H1 (cell line): ENCODE data around the gene CYYR1. TPM values are rescaled to one million over a fixed set of nuclear protein-coding genes. Genes with fewer than 3 reads are reported as not detected.

Experiments
- CTCF ChIA-PET: fragments of 300-600 bp; sonication (Branson Sonifier 250); formaldehyde crosslinking; loops from one replicate; lab custom pipeline; 2021; ENCODE audit not compliant: partially characterized antibody; lab: Charles Lee
- POLR2A ChIA-PET: fragments of 300-600 bp; sonication (Branson Sonifier 250); formaldehyde crosslinking; loops from one replicate; lab custom pipeline; 2021; ENCODE audit warnings: inconsistent platforms; ENCODE audit not compliant: partially characterized antibody; lab: Charles Lee
- DNase-seq, 2 experiments: peaks; one replicate each; pipeline versions ENCODE4 v3.0.0 to v3.0.0-alpha.2; 2010 to 2022; ENCODE audit warnings: low spot score in 2 of 2, low read depth in 1 of 2, mixed read lengths in 1 of 2
- FAIRE-seq: peaks from 2 replicates; lab custom pipeline; 2011; peaks lifted over from hg19 to GRCh38; lab: Jason Lieb, UNC
- H2AFZ ChIP-seq: 2 replicates; pipeline ENCODE4 v1.8.1; 2012; ENCODE audit warnings: low read length, inconsistent platforms
- H2AK5ac ChIP-seq: 2 replicates; pipeline ENCODE4 v1.6.1; 2013; ENCODE audit warnings: low read depth, low read length
- H2BK120ac ChIP-seq: replicated peaks from 2 replicates; pipeline ENCODE3; 2013; ENCODE audit warnings: low read depth, low read length, inconsistent platforms
- H2BK12ac ChIP-seq: 2 replicates; pipeline ENCODE4 v1.6.1; 2013; ENCODE audit warnings: low read depth, low read length
- H2BK15ac ChIP-seq: 2 replicates; pipeline ENCODE4 v1.6.1; 2013; ENCODE audit warnings: low read length
- H2BK20ac ChIP-seq: 2 replicates; pipeline ENCODE4 v1.6.1; 2013; ENCODE audit warnings: low read length
- H2BK5ac ChIP-seq: 2 replicates; pipeline ENCODE4 v1.6.1; 2013; ENCODE audit warnings: low read depth, low read length
- H3K14ac ChIP-seq: 2 replicates; pipeline ENCODE4 v1.6.1; 2013; ENCODE audit warnings: inconsistent platforms; ENCODE audit not compliant: insufficient read length
- H3K18ac ChIP-seq: 2 replicates; pipeline ENCODE4 v1.6.1; 2013; ENCODE audit warnings: low read length; ENCODE audit errors: extremely low read depth
- H3K23ac ChIP-seq: 2 replicates; pipeline ENCODE4 v1.6.1; 2013; ENCODE audit warnings: inconsistent platforms; ENCODE audit not compliant: insufficient read length
- H3K23me2 ChIP-seq: 2 replicates; pipeline ENCODE4 v1.6.1; 2013; ENCODE audit warnings: low read depth, low read length
- H3K27ac ChIP-seq: 2 replicates; pipeline ENCODE4 v1.6.1; 2011; ENCODE audit warnings: low read depth, low read length, inconsistent platforms
- H3K27me3 ChIP-seq, 4 experiments: replicated peaks in 1 of 4; 1 replicate in 1 of 4; 2 replicates in 3 of 4; pipeline versions ENCODE4 v1.6.1 to v1.8.1; 2011 to 2013; ENCODE audit warnings: low read length in 3 of 4, mild to moderate bottlenecking in 3 of 4, inconsistent platforms in 2 of 4, mixed read lengths in 2 of 4, moderate library complexity in 1 of 4; ENCODE audit not compliant: control insufficient read depth in 3 of 4, insufficient read depth in 3 of 4; ENCODE audit errors: extremely low read depth in 1 of 4
- H3K36me3 ChIP-seq, 4 experiments: 2 replicates each; pipeline versions ENCODE4 v1.6.1 to v1.8.1; 2011 to 2013; ENCODE audit warnings: mild to moderate bottlenecking in 4 of 4, low read length in 3 of 4, moderate library complexity in 2 of 4, control low read depth in 1 of 4, inconsistent platforms in 1 of 4; ENCODE audit not compliant: insufficient read depth in 4 of 4, control insufficient read depth in 2 of 4
- H3K4ac ChIP-seq: replicated peaks from 2 replicates; pipeline ENCODE3; 2013; ENCODE audit warnings: low read length, low read depth, mixed read lengths, inconsistent platforms; ENCODE audit not compliant: insufficient read length
- H3K4me1 ChIP-seq, 4 experiments: replicated peaks in 1 of 4; 1 replicate in 1 of 4; 2 replicates in 3 of 4; pipeline versions ENCODE4 v1.6.1 to v1.8.1; 2011 to 2013; ENCODE audit warnings: low read length in 3 of 4, inconsistent platforms in 2 of 4, mixed read lengths in 1 of 4; ENCODE audit not compliant: insufficient read depth in 4 of 4, control insufficient read depth in 3 of 4
- H3K4me2 ChIP-seq, 2 experiments: 2 replicates each; pipeline versions ENCODE4 v1.6.1 to v1.8.1; 2011 to 2013; ENCODE audit warnings: low read depth in 2 of 2, low read length in 2 of 2, control low read depth in 1 of 2, inconsistent platforms in 1 of 2, mild to moderate bottlenecking in 1 of 2; ENCODE audit not compliant: insufficient read depth in 1 of 2
- H3K4me3 ChIP-seq, 4 experiments: fragments of 200-600, 300-600 bp in 1 of 4; sonication (generic), shearing (Covaris generic), sonication (Bioruptor Twin) in 1 of 4; 2 replicates each; pipeline versions ENCODE4 v1.5.1 to v1.8.1; 2011 to 2016; ENCODE audit warnings: low read length in 4 of 4, low read depth in 3 of 4, control low read depth in 2 of 4, inconsistent platforms in 2 of 4, mild to moderate bottlenecking in 2 of 4, mixed read lengths in 1 of 4, moderate library complexity in 1 of 4; ENCODE audit not compliant: insufficient read depth in 2 of 4; ENCODE audit errors: extremely low read depth in 1 of 4
- H3K56ac ChIP-seq: replicated peaks from 2 replicates; pipeline ENCODE3; 2013; ENCODE audit warnings: low read depth, mild to moderate bottlenecking, mixed read lengths, low read length, inconsistent platforms; ENCODE audit not compliant: insufficient read length
- H3K79me1 ChIP-seq: 2 replicates; pipeline ENCODE4 v1.6.1; 2013; ENCODE audit warnings: low read depth, low read length, control low read depth
- H3K79me2 ChIP-seq, 2 experiments: 2 replicates each; pipeline versions ENCODE4 v1.6.1 to v1.8.1; 2012 to 2013; ENCODE audit warnings: low read length in 2 of 2, mild to moderate bottlenecking in 2 of 2, inconsistent platforms in 1 of 2; ENCODE audit not compliant: insufficient read depth in 2 of 2, control insufficient read depth in 1 of 2
- H3K9ac ChIP-seq, 4 experiments: replicated peaks in 1 of 4; 1 replicate in 1 of 4; 2 replicates in 3 of 4; pipeline versions ENCODE4 v1.6.1 to v1.8.1; 2011 to 2013; ENCODE audit warnings: low read depth in 3 of 4, low read length in 3 of 4, control low read depth in 2 of 4, mild to moderate bottlenecking in 2 of 4, moderate library complexity in 2 of 4, inconsistent platforms in 1 of 4; ENCODE audit errors: extremely low read depth in 1 of 4
- H3K9me3 ChIP-seq, 2 experiments: 2 replicates each; pipeline versions ENCODE4 v1.6.1 to v1.8.1; 2012 to 2013; ENCODE audit warnings: mild to moderate bottlenecking in 2 of 2, moderate library complexity in 2 of 2, control low read depth in 1 of 2, inconsistent platforms in 1 of 2, low read depth in 1 of 2, low read length in 1 of 2, mixed read lengths in 1 of 2; ENCODE audit not compliant: insufficient read depth in 2 of 2
- H4K20me1 ChIP-seq, 2 experiments: replicated peaks in 1 of 2; 2 replicates each; pipeline versions ENCODE3 to v1.8.1; 2011 to 2013; ENCODE audit warnings: inconsistent platforms in 2 of 2, low read length in 2 of 2, mild to moderate bottlenecking in 1 of 2; ENCODE audit not compliant: insufficient read depth in 2 of 2, control insufficient read depth in 1 of 2
- H4K5ac ChIP-seq: 2 replicates; pipeline ENCODE4 v1.6.1; 2013; ENCODE audit warnings: low read length, low read depth, mixed read lengths, inconsistent platforms; ENCODE audit not compliant: insufficient read length
- H4K8ac ChIP-seq: 2 replicates; pipeline ENCODE4 v1.8.0; 2013; ENCODE audit warnings: mild to moderate bottlenecking, moderate library complexity, low read length, inconsistent platforms; ENCODE audit not compliant: insufficient read depth; ENCODE audit errors: extremely low read depth
- H4K91ac ChIP-seq: replicated peaks from 2 replicates; pipeline ENCODE3; 2013; ENCODE audit warnings: low read length, mixed read lengths, inconsistent platforms; ENCODE audit not compliant: insufficient read length
- CHD2 ChIP-seq: IDR thresholded peaks from 2 replicates; pipeline ENCODE4 v1.6.1; 2012; ENCODE audit warnings: low read length, improper control_type of control experiment
- TAF1 ChIP-seq: IDR thresholded peaks from 2 replicates; pipeline ENCODE4 v1.6.1; 2011; ENCODE audit warnings: mild to moderate bottlenecking, low read depth, low read length
- whole genome bisulfite sequencing, 2 experiments: shearing (Covaris generic) in 1 of 2; methylation state at CpG; one replicate each; pipeline versions ENCODE4 v1.1.6 to v1.1.7; 2013 to 2015; ENCODE audit warnings: low lambda C conversion rate in 2 of 2, mixed read lengths in 2 of 2, inconsistent platforms in 1 of 2, low coverage in 1 of 2, missing lambda C conversion rate in 1 of 2; ENCODE audit not compliant: insufficient replicate concordance in 2 of 2, insufficient coverage in 1 of 2, insufficient read length in 1 of 2; ENCODE audit errors: extremely low coverage in 1 of 2, missing lambda C conversion rate in 1 of 2; 5-methylcytosine and 5-hydroxymethylcytosine counted together
- polyA plus RNA-seq, 7 experiments: library from polyadenylated mRNA; depleted of rRNA in 3 of 7; stranded (reverse) in 5 of 7; unstranded in 2 of 7; fragments of >200 nt in 5 of 7; fragments of 200-250 nt in 2 of 7; gene quantifications; 1 replicate in 5 of 7; 2 replicates in 1 of 7; 4 replicates in 1 of 7; pipeline versions ENCODE4 v1.2.1 to v1.2.3, GENCODE V29; 2011 to 2013; ENCODE audit warnings: missing spikeins in 2 of 7, mixed read lengths in 2 of 7
- total RNA-seq: library from RNA; stranded (reverse); fragmentation: NEBNext Ultra II Directional; extraction: Animal tissue kit (Norgen Biotek cat#: 25700); gene quantifications from 2 replicates; pipeline ENCODE4 v1.2.1, GENCODE V29; 2021

Gene CYYR1
- total and polyA plus RNA-seq, 2 of the 8 experiments (the other 6 are each of a cell fraction or from before 2014, with no cell fraction given): 12.2 to 37.9 TPM

GRCh38 chr21:26539566-26539965 lies 33.5 kb downstream of the CYYR1 start:
- CTCF ChIA-PET: no interaction called here
- Histone ChIP-seq H3K14ac (no peak overlapping the region), H2BK5ac (no peak overlapping the region), H4K20me1 (peaks cover 0 to 2% of the 10 kb centered on the region in 2 experiments), H3K23me2 (peaks cover 1% of the 10 kb centered on the region; the same call in 1 of the 2 replicates), H2AFZ (no peak overlapping the region), H3K4ac (no peak overlapping the region), H3K23ac (no peak overlapping the region), H2AK5ac (no peak overlapping the region), H3K56ac (no peak overlapping the region)
- TF ChIP-seq TAF1 (no peak), CHD2 (no peak)
- TF ChIP-seq, all 59 proteins: peak for 0
- Histone ChIP-seq H3K4me3 (no peak overlapping the region), H3K36me3 (peaks cover 0 to 2% (median 0%) of the 10 kb centered on the region in 4 experiments; a peak in 2 of 8 replicates), H2BK12ac (no peak overlapping the region), H4K5ac (no peak overlapping the region), H2BK20ac (no peak overlapping the region), H3K18ac (no peak overlapping the region), H3K27ac (no peak overlapping the region), H4K8ac (no peak overlapping the region), H4K91ac (no peak overlapping the region), H3K79me2 (peaks cover 0 to 3% of the 10 kb centered on the region in 2 experiments; a peak in 1 of 4 replicates), H2BK15ac (no peak overlapping the region), H3K9me3 (no peaks in the 10 kb centered on the region), H3K27me3 (no peaks in the 10 kb centered on the region), H2BK120ac (no peak overlapping the region), H3K79me1 (no peaks in the 10 kb centered on the region), H3K4me2 (no peak overlapping the region), H3K9ac (no peak overlapping the region), H3K4me1 (no peaks in the 10 kb centered on the region)
- 82% methylated on average over 2 of the region's 2 CpGs; no CpG with 5 or more reads in 1 of the 2 experiments for WGBS, 2 experiments
- DNase-seq (no peak), FAIRE-seq (no peak)
- POLR2A ChIA-PET: no interaction called here
